Naive thymus-derived CD4-positive, alpha-beta T cell (primary cell): Measurements from ENCODE around the gene FHAD1. TPM values are rescaled to one million over a fixed set of nuclear protein-coding genes. Genes with fewer than 3 reads are reported as not detected.

Experiments used
- ATAC-seq: fragments of 150-1000 bp; cut with Tn5 transposase; 2 replicates; pipeline ENCODE4 v1.10.0; 2021; ENCODE audit warnings: mild to moderate bottlenecking, moderate library complexity
- CTCF ChIA-PET: fragments of 350-600 bp; sonication (Branson Sonifier 250); formaldehyde crosslinking; loops from one replicate; lab custom pipeline; 2021; ENCODE audit warnings: antibody characterized with exemption; lab: Charles Lee
- POLR2A ChIA-PET: fragments of 350-600 bp; sonication (Branson Sonifier 250); formaldehyde crosslinking; loops from one replicate; lab custom pipeline; 2021; ENCODE audit warnings: antibody characterized with exemption, inconsistent platforms; lab: Charles Lee
- DNase-seq, 9 donors: peaks; one replicate each; pipeline versions ENCODE4 v3.0.0 to v3.0.0-alpha.2; 2020 to 2022; ENCODE audit warnings: mixed read lengths in 1 of 9
- H3K27ac ChIP-seq: one replicate; pipeline ENCODE4 v1.7.0; 2013; ENCODE audit warnings: mild to moderate bottlenecking, low read depth, low read length, moderate library complexity
- H3K27me3 ChIP-seq, 2 donors: one replicate each; pipeline ENCODE4 v1.7.0; 2013; ENCODE audit warnings: low read length in 2 of 2, mild to moderate bottlenecking in 2 of 2, moderate library complexity in 2 of 2; ENCODE audit not compliant: control insufficient read depth in 2 of 2, insufficient read depth in 2 of 2
- H3K36me3 ChIP-seq, 3 experiments: 1 replicate in 2 of 3; 2 replicates in 1 of 3; pipeline ENCODE4 v1.7.0; 2013; ENCODE audit warnings: low read length in 3 of 3, mild to moderate bottlenecking in 3 of 3, moderate library complexity in 1 of 3; ENCODE audit not compliant: insufficient read depth in 3 of 3, control insufficient read depth in 2 of 3
- H3K4me1 ChIP-seq, 2 donors: one replicate each; pipeline ENCODE4 v1.7.0; 2013; ENCODE audit warnings: low read length in 2 of 2, mild to moderate bottlenecking in 2 of 2, moderate library complexity in 1 of 2; ENCODE audit not compliant: control insufficient read depth in 2 of 2, insufficient read depth in 2 of 2
- H3K4me3 ChIP-seq: 2 replicates; pipeline ENCODE4 v1.7.0; 2013; ENCODE audit warnings: mild to moderate bottlenecking, low read length
- H3K9me3 ChIP-seq, 3 experiments: 1 replicate in 2 of 3; 2 replicates in 1 of 3; pipeline ENCODE4 v1.7.0; 2013; ENCODE audit warnings: low read length in 3 of 3; ENCODE audit not compliant: control insufficient read depth in 2 of 3
- H3K27ac Mint-ChIP-seq, 9 donors: one replicate each; pipeline ENCODE4 v1.8.0; 2020 to 2022; ENCODE audit warnings: mixed read lengths in 9 of 9, mild to moderate bottlenecking in 8 of 9, moderate library complexity in 5 of 9, inconsistent platforms in 2 of 9
- H3K27me3 Mint-ChIP-seq, 5 donors: one replicate each; pipeline ENCODE4 v1.8.0; 2021 to 2022; ENCODE audit warnings: mixed read lengths in 5 of 5, mild to moderate bottlenecking in 1 of 5
- H3K36me3 Mint-ChIP-seq, 5 donors: one replicate each; pipeline ENCODE4 v1.8.0; 2020 to 2022; ENCODE audit warnings: mixed read lengths in 5 of 5, mild to moderate bottlenecking in 3 of 5, inconsistent platforms in 1 of 5
- H3K4me1 Mint-ChIP-seq, 7 donors: one replicate each; pipeline ENCODE4 v1.8.0; 2020 to 2022; ENCODE audit warnings: mixed read lengths in 7 of 7, mild to moderate bottlenecking in 3 of 7, inconsistent platforms in 1 of 7
- H3K4me3 Mint-ChIP-seq, 10 donors: one replicate each; pipeline ENCODE4 v1.8.0; 2020 to 2022; ENCODE audit warnings: mild to moderate bottlenecking in 10 of 10, mixed read lengths in 10 of 10, moderate library complexity in 6 of 10, inconsistent platforms in 2 of 10
- H3K9me3 Mint-ChIP-seq, 11 donors: one replicate each; pipeline ENCODE4 v1.8.0; 2020 to 2022; ENCODE audit warnings: mixed read lengths in 11 of 11, mild to moderate bottlenecking in 4 of 11, inconsistent platforms in 1 of 11, moderate library complexity in 1 of 11
- intact Hi-C, 2 donors: fragments of 100-400 bp; cut with micrococcal nuclease; formaldehyde crosslinking; loops; one replicate each; pipeline ENCODE4 v1.15.1; 2023
- polyA plus RNA-seq, 2 donors: library from polyadenylated mRNA; unstranded; fragments of 300-500 nt; fragmentation: Illumina TruSeq; gene quantifications; one replicate each; pipeline ENCODE4 v1.2.3, GENCODE V29; 2021
- total RNA-seq, 6 experiments: library from RNA in 5 of 6; stranded (reverse) in 5 of 6; gene quantifications; 1 replicate in 5 of 6; 2 replicates in 1 of 6; pipeline ENCODE4 v1.2.3 and lab custom pipeline; 2021 to 2026

The FHAD1 gene
- total and polyA plus RNA-seq, 7 experiments from 2014 or later = 0.19 to 1.1 TPM; not detected in 5

GRCh38 chr1:15326691-15327588 is 79.9 kb downstream of the FHAD1 start:
- intact Hi-C loops = no loop called here
- no peaks in the 10 kb centered on the region for H3K36me3 ChIP-seq
- ChIA-PET POLR2A (no interaction called here), CTCF (no interaction called here)
- H3K4me3 ChIP-seq = no peak overlapping the region
- H3K4me3 Mint-ChIP-seq = no peak overlapping the region
- no peak overlapping the region for H3K27ac Mint-ChIP-seq
- no peak for DNase-seq
- H3K9me3 ChIP-seq = no peaks in the 10 kb centered on the region
- no peak overlapping the region for H3K27ac ChIP-seq
- no peak for ATAC-seq
- H3K27me3 ChIP-seq = no peaks in the 10 kb centered on the region
- H3K9me3 Mint-ChIP-seq = no peaks in the 10 kb centered on the region
- H3K36me3 Mint-ChIP-seq = no peaks in the 10 kb centered on the region
- peaks cover 0 to 11% (median 0%) of the 10 kb centered on the region in 7 donors for H3K4me1 Mint-ChIP-seq
- no peaks in the 10 kb centered on the region for H3K4me1 ChIP-seq
- peaks cover 5 to 32% (median 18%) of the 10 kb centered on the region in 5 donors for H3K27me3 Mint-ChIP-seq

- H3K9me3 ChIP-seq = no peaks in the 10 kb centered on the region
- ChIA-PET POLR2A (no interaction called here), CTCF (no interaction called here)
- Mint-ChIP-seq H3K27ac (no peak overlapping the region), H3K36me3 (no peaks in the 10 kb centered on the region), H3K4me1 (peaks cover 0 to 11% (median 0%) of the 10 kb centered on the region in 7 donors), H3K4me3 (no peak overlapping the region), H3K9me3 (no peaks in the 10 kb centered on the region), H3K27me3 (peaks cover 5 to 39% (median 18%) of the 10 kb centered on the region in 5 donors)
- H3K36me3 ChIP-seq = no peaks in the 10 kb centered on the region
- DNase-seq = no peak
- H3K4me3 ChIP-seq = no peak overlapping the region
- H3K27me3 ChIP-seq = no peaks in the 10 kb centered on the region
- no peak for ATAC-seq
- no peak overlapping the region for H3K27ac ChIP-seq
- no peaks in the 10 kb centered on the region for H3K4me1 ChIP-seq
- intact Hi-C loops = no loop called here
These were observed 81.5 kb downstream of the FHAD1 start for GRCh38 chr1:15328351-15329103.

- no peak overlapping the region for H3K27ac Mint-ChIP-seq
- peak; percentile 54 for ATAC-seq
- H3K4me3 Mint-ChIP-seq = no peak overlapping the region
- no peaks in the 10 kb centered on the region for H3K9me3 ChIP-seq
- intact Hi-C loops = no loop called here
- H3K27me3 ChIP-seq = no peaks in the 10 kb centered on the region
- H3K36me3 Mint-ChIP-seq = no peaks in the 10 kb centered on the region
- H3K9me3 Mint-ChIP-seq = no peaks in the 10 kb centered on the region
- POLR2A ChIA-PET = no interaction called here
- H3K4me1 Mint-ChIP-seq = peaks cover 0 to 8% (median 0%) of the 10 kb centered on the region in 7 donors
- H3K27ac ChIP-seq = no peak overlapping the region
- DNase-seq = no peak
- no peak overlapping the region for H3K4me3 ChIP-seq
- H3K36me3 ChIP-seq = no peaks in the 10 kb centered on the region
- CTCF ChIA-PET = no interaction called here
- no peaks in the 10 kb centered on the region for H3K4me1 ChIP-seq
- H3K27me3 Mint-ChIP-seq = peaks cover 5 to 41% (median 18%) of the 10 kb centered on the region in 5 donors
These were observed 82.2 kb downstream of the FHAD1 start for GRCh38 chr1:15329104-15329820.

- no peak for ATAC-seq
- CTCF ChIA-PET = no interaction called here
- no peaks in the 10 kb centered on the region for H3K36me3 ChIP-seq
These were observed 83.0 kb downstream of the FHAD1 start for GRCh38 chr1:15330028-15330427.

GRCh38 chr1:15331180-15331579 is 84.2 kb downstream of the FHAD1 start:
- ChIA-PET POLR2A (no interaction called here), CTCF (interaction anchor here (1.3 kb wide), 1 partner anchor 101 kb away, joined by 4 read pairs; no protein-coding TSS in a partner anchor)
- H3K27me3 Mint-ChIP-seq = peaks cover 11 to 52% (median 12%) of the 10 kb centered on the region in 5 donors
- peaks cover 0 to 4% (median 0%) of the 10 kb centered on the region in 7 donors for H3K4me1 Mint-ChIP-seq
- H3K36me3 Mint-ChIP-seq = no peaks in the 10 kb centered on the region
- H3K27ac ChIP-seq = no peak overlapping the region
- H3K4me1 ChIP-seq = no peaks in the 10 kb centered on the region
- H3K9me3 Mint-ChIP-seq = no peaks in the 10 kb centered on the region
- no peak for ATAC-seq
- intact Hi-C loops = no loop called here
- no peaks in the 10 kb centered on the region for H3K9me3 ChIP-seq
- no peak overlapping the region for H3K4me3 ChIP-seq
- H3K27ac Mint-ChIP-seq = no peak overlapping the region
- no peak for DNase-seq
- no peaks in the 10 kb centered on the region for H3K27me3 ChIP-seq
- H3K4me3 Mint-ChIP-seq = no peak overlapping the region
- no peaks in the 10 kb centered on the region for H3K36me3 ChIP-seq

More at GRCh38 chr1:15330028-15330427, 83.0 kb downstream of the FHAD1 start:
- H3K4me1 Mint-ChIP-seq = peaks cover 0 to 8% (median 0%) of the 10 kb centered on the region in 7 donors
- no peak overlapping the region for H3K27ac Mint-ChIP-seq
- H3K27me3 Mint-ChIP-seq = peaks cover 5 to 45% (median 14%) of the 10 kb centered on the region in 5 donors
- Histone ChIP-seq H3K27me3 (no peaks in the 10 kb centered on the region), H3K27ac (no peak overlapping the region), H3K4me3 (no peak overlapping the region), H3K9me3 (no peaks in the 10 kb centered on the region), H3K4me1 (no peaks in the 10 kb centered on the region)
- no peaks in the 10 kb centered on the region for H3K36me3 Mint-ChIP-seq
- POLR2A ChIA-PET = no interaction called here
- H3K4me3 Mint-ChIP-seq = no peak overlapping the region
- DNase-seq = no peak
- no peaks in the 10 kb centered on the region for H3K9me3 Mint-ChIP-seq
- intact Hi-C loops = no loop called here

- intact Hi-C loops = no loop called here
- CTCF ChIA-PET = interaction anchor here (1.3 kb wide), 1 partner anchor 100 kb away, joined by 4 read pairs; no protein-coding TSS in a partner anchor
These were observed 84.7 kb downstream of the FHAD1 start for GRCh38 chr1:15331734-15332133.

More at GRCh38 chr1:15331734-15332133, 84.7 kb downstream of the FHAD1 start:
- no peak overlapping the region for H3K27ac Mint-ChIP-seq
- no peaks in the 10 kb centered on the region for H3K36me3 Mint-ChIP-seq
- H3K4me3 Mint-ChIP-seq = no peak overlapping the region
- H3K4me1 ChIP-seq = no peaks in the 10 kb centered on the region
- H3K4me3 ChIP-seq = no peak overlapping the region
- DNase-seq (no peak), ATAC-seq (no peak)
- H3K36me3 ChIP-seq = no peaks in the 10 kb centered on the region
- H3K9me3 Mint-ChIP-seq = no peaks in the 10 kb centered on the region
- H3K27me3 ChIP-seq = no peaks in the 10 kb centered on the region
- POLR2A ChIA-PET = no interaction called here
- H3K9me3 ChIP-seq = no peaks in the 10 kb centered on the region
- peaks cover 0 to 4% (median 0%) of the 10 kb centered on the region in 7 donors for H3K4me1 Mint-ChIP-seq
- H3K27me3 Mint-ChIP-seq = peaks cover 15 to 54% (median 17%) of the 10 kb centered on the region in 5 donors
- no peak overlapping the region for H3K27ac ChIP-seq
